SK-N-SH (cell line): ENCODE measurements around the gene KRTAP5-2. TPM values are rescaled to one million over a fixed set of nuclear protein-coding genes. Genes with fewer than 3 reads are reported as not detected.

Experiments
- CTCF ChIA-PET: fragments of 300-600, 350-600 bp; formaldehyde crosslinking; extraction: SDS; loops from one replicate; lab custom pipeline; 2021; lab: Yijun Ruan, JAX
- POLR2A ChIA-PET: fragments of 350-600 bp; sonication (Branson Sonifier 250); formaldehyde crosslinking; extraction: SDS; loops from one replicate; lab custom pipeline; 2020; ENCODE audit warnings: antibody characterized with exemption, inconsistent platforms; lab: Yijun Ruan, JAX
- DNase-seq: peaks from one replicate; pipeline ENCODE4 v3.0.0; 2012
- H2AFZ ChIP-seq: fragments of 200-600 bp; sonication (generic); 2 replicates; pipeline ENCODE4 v1.8.1; 2016; ENCODE audit warnings: antibody characterized with exemption, mild to moderate bottlenecking, low read depth
- H3F3A ChIP-seq: fragments of 200-600 bp; sonication (generic); replicated peaks from 2 replicates; pipeline ENCODE3; 2016; ENCODE audit warnings: antibody characterized with exemption, mild to moderate bottlenecking; ENCODE audit not compliant: insufficient read depth
- H3K27ac ChIP-seq, 2 experiments: fragments of 200-500 bp in 1 of 2; fragments of 200-600 bp in 1 of 2; sonication (Bioruptor generic) in 1 of 2; sonication (generic), shearing (Covaris generic) in 1 of 2; 2 replicates each; pipeline versions ENCODE4 v1.5.1 to v1.6.1; 2014 to 2016; ENCODE audit warnings: low read depth in 2 of 2, inconsistent platforms in 1 of 2, low read length in 1 of 2, mild to moderate bottlenecking in 1 of 2, mixed read lengths in 1 of 2
- H3K27me3 ChIP-seq: fragments of 200-600 bp; sonication (generic), shearing (Covaris generic); 2 replicates; pipeline ENCODE4 v1.6.1; 2016; ENCODE audit warnings: mixed run types; ENCODE audit not compliant: insufficient read depth
- H3K36me3 ChIP-seq, 2 experiments: fragments of 200-500 bp in 1 of 2; fragments of 200-600 bp in 1 of 2; sonication (Bioruptor generic) in 1 of 2; sonication (generic) in 1 of 2; replicated peaks in 1 of 2; 2 replicates each; pipeline versions ENCODE3 to v1.5.1; 2014 to 2016; ENCODE audit warnings: low read length in 1 of 2, mild to moderate bottlenecking in 1 of 2; ENCODE audit not compliant: insufficient read depth in 2 of 2, control insufficient read depth in 1 of 2
- H3K4me1 ChIP-seq, 2 experiments: fragments of 200-500 bp in 1 of 2; fragments of 200-600 bp in 1 of 2; sonication (Bioruptor generic) in 1 of 2; sonication (generic), shearing (Covaris generic) in 1 of 2; 2 replicates each; pipeline versions ENCODE4 v1.5.1 to v1.6.1; 2014 to 2016; ENCODE audit warnings: low read depth in 1 of 2, low read length in 1 of 2, mixed run types in 1 of 2; ENCODE audit not compliant: insufficient read depth in 2 of 2, control insufficient read depth in 1 of 2
- H3K4me2 ChIP-seq: fragments of 200-600 bp; sonication (generic), shearing (Covaris generic); 2 replicates; pipeline ENCODE4 v1.6.1; 2017; ENCODE audit warnings: mixed run types
- H3K4me3 ChIP-seq, 2 experiments: fragments of 200-500 bp in 1 of 2; fragments of 200-600 bp in 1 of 2; sonication (Bioruptor generic) in 1 of 2; sonication (generic), shearing (Covaris generic) in 1 of 2; 2 replicates each; pipeline versions ENCODE4 v1.5.1 to v1.8.1; 2014 to 2016; ENCODE audit warnings: low read depth in 2 of 2, inconsistent platforms in 1 of 2, low read length in 1 of 2, mild to moderate bottlenecking in 1 of 2, mixed read lengths in 1 of 2, moderate library complexity in 1 of 2
- H3K79me2 ChIP-seq: fragments of 200-600 bp; sonication (generic); 2 replicates; pipeline ENCODE4 v1.8.1; 2017; ENCODE audit warnings: mild to moderate bottlenecking; ENCODE audit not compliant: insufficient read depth
- H3K9ac ChIP-seq: fragments of 200-600 bp; sonication (generic); 2 replicates; pipeline ENCODE4 v1.6.1; 2017; ENCODE audit warnings: mixed run types
- H3K9me2 ChIP-seq: fragments of 200-600 bp; sonication (generic); 2 replicates; pipeline ENCODE4 v1.6.1; 2017; ENCODE audit warnings: mixed run types
- H3K9me3 ChIP-seq: fragments of 200-600 bp; sonication (generic); 2 replicates; pipeline ENCODE4 v1.6.1; 2017; ENCODE audit warnings: mixed run types, mild to moderate bottlenecking, moderate library complexity
- H4K20me1 ChIP-seq: fragments of 200-600 bp; sonication (generic); 2 replicates; pipeline ENCODE4 v1.6.1; 2017; ENCODE audit warnings: mild to moderate bottlenecking, mixed run types; ENCODE audit not compliant: insufficient read depth
- CHD2 ChIP-seq: fragments of 150-350 bp; IDR thresholded peaks from 2 replicates; pipeline ENCODE4 v1.6.1; 2018; ENCODE audit warnings: low read length; ENCODE audit not compliant: partially characterized antibody
- CTCF ChIP-seq: fragments of 200-600 bp; sonication (generic); IDR thresholded peaks from 2 replicates; pipeline ENCODE4 v1.6.1; 2017; ENCODE audit warnings: antibody characterized with exemption, mild to moderate bottlenecking, moderate library complexity
- ELF1 ChIP-seq: IDR thresholded peaks from 2 replicates; pipeline ENCODE4 v1.4.0; 2012
- EZH2phosphoT487 ChIP-seq: fragments of 200-600 bp; sonication (generic); IDR thresholded peaks from 2 replicates; pipeline ENCODE4 v1.6.1; 2017; ENCODE audit warnings: low read depth, mixed run types, mild to moderate bottlenecking, antibody characterized with exemption, moderate library complexity, borderline replicate concordance
- FOSL2 ChIP-seq: IDR thresholded peaks from 2 replicates; pipeline ENCODE4 v1.4.0; 2012; ENCODE audit warnings: low read depth, mild to moderate bottlenecking, moderate library complexity, borderline replicate concordance
- FOXJ3 ChIP-seq: sonication (generic); formaldehyde crosslinking; IDR thresholded peaks from 2 replicates; pipeline ENCODE4 v1.5.1; 2020; ENCODE audit warnings: mild to moderate bottlenecking, missing genetic modification reagents
- GABPA ChIP-seq: IDR thresholded peaks from 2 replicates; pipeline ENCODE4 v1.4.0; 2012; ENCODE audit warnings: low read depth, mild to moderate bottlenecking
- GATA2 ChIP-seq: sonication (generic); formaldehyde crosslinking; IDR thresholded peaks from 2 replicates; pipeline ENCODE4 v1.5.0; 2020; ENCODE audit warnings: mild to moderate bottlenecking, missing genetic modification reagents
- JUND ChIP-seq: IDR thresholded peaks from 2 replicates; pipeline ENCODE4 v1.4.0; 2012
- MEF2A ChIP-seq: IDR thresholded peaks from 2 replicates; pipeline ENCODE4 v1.4.0; 2012; ENCODE audit warnings: low read depth, borderline replicate concordance
- MXI1 ChIP-seq: IDR thresholded peaks from 2 replicates; pipeline ENCODE4 v1.6.1; 2012; ENCODE audit warnings: mild to moderate bottlenecking, low read depth, low read length, improper control_type of control experiment
- PBX3 ChIP-seq: IDR thresholded peaks from 2 replicates; pipeline ENCODE4; 2012
- POLR2AphosphoS5 ChIP-seq: IDR thresholded peaks from 2 replicates; pipeline ENCODE4 v1.6.1; 2012; ENCODE audit warnings: low read depth, low read length
- RAD21 ChIP-seq: IDR thresholded peaks from 2 replicates; pipeline ENCODE4 v1.6.1; 2012; ENCODE audit warnings: mild to moderate bottlenecking, low read length
- RCOR1 ChIP-seq: fragments of 150-350 bp; IDR thresholded peaks from 2 replicates; pipeline ENCODE4 v1.6.1; 2017; ENCODE audit warnings: antibody characterized with exemption, low read length
- RFX5 ChIP-seq: IDR thresholded peaks from 2 replicates; pipeline ENCODE4 v1.6.1; 2012; ENCODE audit warnings: mild to moderate bottlenecking, improper control_type of control experiment, low read length
- SMC3 ChIP-seq: IDR thresholded peaks from 2 replicates; pipeline ENCODE4 v1.6.1; 2012; ENCODE audit warnings: low read depth, low read length, improper control_type of control experiment
- TAF1 ChIP-seq: IDR thresholded peaks from 2 replicates; pipeline ENCODE4 v1.6.1; 2012; ENCODE audit warnings: low read depth, mild to moderate bottlenecking, low read length, moderate library complexity, borderline replicate concordance
- USF1 ChIP-seq: IDR thresholded peaks from 2 replicates; pipeline ENCODE4 v1.4.0; 2012; ENCODE audit warnings: low read depth, borderline replicate concordance
- USF2 ChIP-seq: fragments of 150-350 bp; IDR thresholded peaks from 2 replicates; pipeline ENCODE4 v1.6.1; 2017; ENCODE audit warnings: antibody characterized with exemption, low read length, low read depth, borderline replicate concordance
- WGBS: methylation state at CpG from one replicate; pipeline ENCODE4 v1.1.6; 2017; ENCODE audit warnings: low lambda C conversion rate; 5-methylcytosine and 5-hydroxymethylcytosine counted together
- polyA plus RNA-seq, 3 experiments: library from polyadenylated mRNA; depleted of rRNA; stranded (reverse); fragments of >200 nt; gene quantifications; 2 replicates each; pipeline ENCODE4 v1.2.3, GENCODE V29; 2012
- TF ChIP-seq, protein P1 (sequence below): fragments of 150-350 bp; IDR thresholded peaks from 2 replicates; pipeline ENCODE4 v1.6.1; 2016; ENCODE audit warnings: mild to moderate bottlenecking, low read depth, low read length
- TF ChIP-seq, protein P2 (sequence below): IDR thresholded peaks from 2 replicates; pipeline ENCODE4 v1.4.0; 2012; ENCODE audit warnings: low read depth, borderline replicate concordance

The KRTAP5-2 gene
- polyA plus RNA-seq, 1 of the 3 experiments (the other 2 are of a cell fraction) = not detected

GRCh38 chr11:1604181-1604580 is 6.1 kb upstream of the KRTAP5-2 start:
- H3K9ac ChIP-seq = no peak overlapping the region
- no peaks in the 10 kb centered on the region for H3K9me3 ChIP-seq
- H2AFZ ChIP-seq = no peak overlapping the region
- no peaks in the 10 kb centered on the region for H3K9me2 ChIP-seq
- POLR2A ChIA-PET = no interaction called here
- H3K4me2 ChIP-seq = no peak overlapping the region
- 38% methylated on average over 1 of the region's 11 CpGs for WGBS
- peaks cover 16% of the 10 kb centered on the region; the same call in 1 of the 2 replicates for H3K27me3 ChIP-seq
- CTCF ChIA-PET = no interaction called here
- no peak overlapping the region for H3K27ac ChIP-seq
- no peaks in the 10 kb centered on the region for H3F3A ChIP-seq
- no peak overlapping the region for H3K4me3 ChIP-seq
- no peaks in the 10 kb centered on the region for H3K36me3 ChIP-seq
- no peaks in the 10 kb centered on the region for H3K4me1 ChIP-seq
- TF ChIP-seq, protein P1, sequence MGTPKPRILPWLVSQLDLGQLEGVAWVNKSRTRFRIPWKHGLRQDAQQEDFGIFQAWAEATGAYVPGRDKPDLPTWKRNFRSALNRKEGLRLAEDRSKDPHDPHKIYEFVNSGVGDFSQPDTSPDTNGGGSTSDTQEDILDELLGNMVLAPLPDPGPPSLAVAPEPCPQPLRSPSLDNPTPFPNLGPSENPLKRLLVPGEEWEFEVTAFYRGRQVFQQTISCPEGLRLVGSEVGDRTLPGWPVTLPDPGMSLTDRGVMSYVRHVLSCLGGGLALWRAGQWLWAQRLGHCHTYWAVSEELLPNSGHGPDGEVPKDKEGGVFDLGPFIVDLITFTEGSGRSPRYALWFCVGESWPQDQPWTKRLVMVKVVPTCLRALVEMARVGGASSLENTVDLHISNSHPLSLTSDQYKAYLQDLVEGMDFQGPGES = no peak
- TF ChIP-seq RCOR1 (no peak), MEF2A (no peak), PBX3 (no peak), RFX5 (no peak), FOSL2 (no peak), JUND (no peak), CHD2 (no peak), GATA2 (CRISPR knock-in tag) (no peak), EZH2phosphoT487 (no peak), GABPA (no peak)
- TF ChIP-seq, protein P2, sequence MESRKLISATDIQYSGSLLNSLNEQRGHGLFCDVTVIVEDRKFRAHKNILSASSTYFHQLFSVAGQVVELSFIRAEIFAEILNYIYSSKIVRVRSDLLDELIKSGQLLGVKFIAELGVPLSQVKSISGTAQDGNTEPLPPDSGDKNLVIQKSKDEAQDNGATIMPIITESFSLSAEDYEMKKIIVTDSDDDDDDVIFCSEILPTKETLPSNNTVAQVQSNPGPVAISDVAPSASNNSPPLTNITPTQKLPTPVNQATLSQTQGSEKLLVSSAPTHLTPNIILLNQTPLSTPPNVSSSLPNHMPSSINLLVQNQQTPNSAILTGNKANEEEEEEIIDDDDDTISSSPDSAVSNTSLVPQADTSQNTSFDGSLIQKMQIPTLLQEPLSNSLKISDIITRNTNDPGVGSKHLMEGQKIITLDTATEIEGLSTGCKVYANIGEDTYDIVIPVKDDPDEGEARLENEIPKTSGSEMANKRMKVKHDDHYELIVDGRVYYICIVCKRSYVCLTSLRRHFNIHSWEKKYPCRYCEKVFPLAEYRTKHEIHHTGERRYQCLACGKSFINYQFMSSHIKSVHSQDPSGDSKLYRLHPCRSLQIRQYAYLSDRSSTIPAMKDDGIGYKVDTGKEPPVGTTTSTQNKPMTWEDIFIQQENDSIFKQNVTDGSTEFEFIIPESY = no peak
- no peaks in the 10 kb centered on the region for H3K79me2 ChIP-seq
- no peaks in the 10 kb centered on the region for H4K20me1 ChIP-seq
- no peak for DNase-seq

GRCh38 chr11:1603629-1604028 is 5.5 kb upstream of the KRTAP5-2 start:
- ChIA-PET POLR2A (no interaction called here), CTCF (interaction anchor here (1.6 kb wide), 1 partner anchor 13 kb away, joined by 3 read pairs; no protein-coding TSS in a partner anchor)
- Histone ChIP-seq H3K9me3 (no peaks in the 10 kb centered on the region), H3K9ac (no peak overlapping the region), H3F3A (no peaks in the 10 kb centered on the region), H3K4me3 (no peak overlapping the region), H3K27ac (no peak overlapping the region), H3K9me2 (no peaks in the 10 kb centered on the region), H3K36me3 (no peaks in the 10 kb centered on the region), H3K4me2 (no peak overlapping the region), H3K27me3 (peaks cover 16% of the 10 kb centered on the region; the same call in 1 of the 2 replicates), H3K4me1 (no peaks in the 10 kb centered on the region), H2AFZ (no peak overlapping the region), H3K79me2 (no peaks in the 10 kb centered on the region), H4K20me1 (no peaks in the 10 kb centered on the region)
- DNase-seq = no peak
- WGBS = 17% methylated on average over 1 of the region's 1 CpG
- TF ChIP-seq ELF1 = no peak
- TF ChIP-seq TAF1 = no peak
- TF ChIP-seq JUND = no peak
- TF ChIP-seq FOXJ3 (CRISPR knock-in tag) = no peak
- no peak for TF ChIP-seq POLR2AphosphoS5
- TF ChIP-seq CTCF = no peak
- TF ChIP-seq SMC3 = no peak
- TF ChIP-seq MEF2A = no peak
- TF ChIP-seq RCOR1 = no peak
- no peak for TF ChIP-seq MXI1
- TF ChIP-seq USF1 = no peak
- no peak for TF ChIP-seq RAD21
- no peak for TF ChIP-seq GABPA
- TF ChIP-seq USF2 = no peak
